ENCODE data around the gene CYP3A4. TPM values are rescaled to one million over a fixed set of nuclear protein-coding genes. Genes with fewer than 3 reads are reported as not detected.
A peak's percentile ranks its signal among the peaks of the same experiment; 100 is the strongest.
"Not testable (repeated sequence)": the region's sequence is repeated elsewhere in the genome, so short reads cannot be mapped to it uniquely, and the experiment has no call there.

The CYP3A4 gene
- total RNA-seq: 0.70 TPM
- long read RNA-seq: 0 reads

DNA sequence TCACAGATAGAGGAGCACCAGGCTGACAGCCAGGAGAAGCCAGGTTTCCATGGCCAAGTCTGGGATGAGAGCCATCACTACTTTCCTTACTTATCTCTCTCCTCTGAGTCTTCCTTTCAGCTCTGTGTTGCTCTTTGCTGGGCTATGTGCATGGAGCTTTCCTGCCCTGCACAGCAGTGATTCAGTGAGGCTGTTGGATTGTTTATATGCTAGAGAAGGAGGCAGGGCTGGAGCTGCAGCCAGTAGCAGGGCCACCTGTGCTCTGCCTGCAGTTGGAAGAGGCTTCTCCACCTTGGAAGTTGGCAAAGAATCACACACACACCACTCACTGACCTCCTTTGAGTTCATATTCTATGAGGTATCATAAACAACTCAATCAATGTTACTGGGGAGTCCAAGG, at the start of gene CYP3A4:
Gene CYP3A4, minus strand, starts transcription at position 178 of the 400 bp plus-strand sequence. Its CDS starts 103 bp downstream, at position 75.
- DNase-seq (no peak), ATAC-seq (ENCODE audit: poor library complexity) (no peak)
- intact Hi-C loops (cut with DNase I): no loop called here

DNA sequence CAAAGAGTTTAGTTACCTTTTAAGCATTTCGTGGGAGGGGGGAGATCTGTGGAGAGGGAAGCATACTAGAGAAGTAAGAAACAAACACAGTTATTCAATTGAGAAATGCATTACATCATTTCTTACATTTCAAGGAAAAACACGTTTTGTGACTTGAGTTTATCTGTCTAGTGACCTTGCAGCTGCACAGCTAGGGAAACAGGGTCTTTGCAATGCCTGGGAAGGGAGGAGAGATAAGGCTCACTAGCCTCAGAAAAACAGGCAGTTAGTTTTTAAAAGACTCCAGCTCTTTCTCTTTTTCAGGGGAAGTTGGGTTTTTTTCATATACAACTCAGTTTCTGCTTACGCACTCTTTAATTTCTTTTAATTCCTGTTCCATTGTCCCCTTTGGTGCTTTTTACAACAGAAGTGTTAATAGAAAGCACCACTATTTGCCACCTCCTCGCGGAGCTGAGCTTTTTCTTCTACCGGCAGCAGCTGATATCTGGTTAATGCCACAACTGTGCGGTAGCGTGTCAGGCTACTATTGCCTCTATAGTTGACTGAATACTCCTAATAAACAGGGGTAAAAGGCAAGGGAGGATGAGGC, 49.4 kb upstream of the CYP3A4 start:
- intact Hi-C loops (cut with DNase I): no loop called here
- DNase-seq (no peak), ATAC-seq (ENCODE audit: poor library complexity) (no peak)

DNA sequence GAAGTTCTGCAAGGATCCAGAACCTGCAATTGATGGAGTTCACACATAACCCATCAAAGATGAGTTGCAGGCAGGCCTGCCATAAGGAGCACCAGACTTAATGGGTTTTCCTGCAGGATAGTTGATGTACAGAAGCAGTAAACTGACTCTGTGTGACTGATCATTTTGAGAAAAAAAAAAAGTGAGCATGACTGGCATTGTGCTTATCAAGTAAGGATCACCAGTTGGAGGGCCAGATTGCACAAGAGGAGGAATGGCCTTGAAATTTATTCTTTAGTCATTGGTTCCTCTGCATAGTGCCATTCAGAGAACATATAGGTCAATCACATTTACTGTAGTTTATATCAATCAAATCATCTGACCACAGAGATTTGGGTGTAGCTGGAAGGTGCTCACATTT, 47.6 kb upstream of the CYP3A4 start:
- ATAC-seq (ENCODE audit: poor library complexity): no peak
- DNase-seq: no peak
- intact Hi-C loops (cut with DNase I): no loop called here

DNA sequence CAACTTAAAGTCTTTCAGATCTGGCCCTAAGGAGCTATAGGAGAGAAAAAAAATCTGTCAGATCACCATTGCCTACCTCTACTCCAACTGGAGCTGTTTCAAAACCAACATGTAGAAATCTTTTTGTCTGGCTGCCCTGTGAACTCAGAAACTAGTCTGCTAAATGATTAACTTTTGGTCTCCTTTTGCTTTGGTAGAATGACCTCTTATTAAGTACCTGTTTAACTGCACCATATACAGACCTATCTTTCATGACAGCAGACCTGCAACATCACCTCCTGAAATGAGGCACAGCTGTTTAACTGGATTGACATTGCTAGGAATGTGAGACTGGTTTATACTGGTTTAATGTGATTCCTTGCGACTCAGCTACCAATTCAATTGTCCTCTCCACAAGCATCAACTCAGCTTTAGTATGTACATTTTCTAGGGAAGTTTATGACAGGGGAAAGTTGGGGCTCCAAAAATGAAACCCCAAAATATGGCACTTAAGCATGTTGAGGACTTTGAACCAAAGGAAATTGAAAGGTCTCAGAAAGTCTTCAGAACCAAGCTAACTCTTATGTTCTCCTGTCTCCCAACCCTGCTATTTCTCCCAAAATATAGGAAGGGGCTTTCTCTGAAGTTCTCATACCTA, 45.7 kb upstream of the CYP3A4 start:
- DNase-seq: no peak
- intact Hi-C loops (cut with DNase I): no loop called here
- no peak for ATAC-seq (ENCODE audit: poor library complexity)

DNA sequence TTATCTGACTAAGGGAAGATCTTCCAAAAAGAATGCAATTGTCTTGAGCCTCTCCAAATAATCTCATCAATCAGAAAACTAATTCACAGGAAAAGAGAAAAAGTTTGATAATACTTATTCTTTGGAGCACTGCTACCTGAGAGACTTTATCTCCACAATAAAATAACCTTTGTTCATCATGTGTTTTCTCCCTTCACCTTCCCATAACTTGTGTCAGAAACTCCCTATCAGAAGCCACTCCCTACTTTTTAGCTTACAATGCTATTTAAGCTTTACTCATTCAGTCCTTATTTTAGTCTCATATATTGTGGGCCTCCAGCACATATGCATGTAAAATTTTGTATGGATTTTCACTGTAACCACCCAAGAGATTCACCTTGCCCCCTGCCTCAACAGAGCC, 44.8 kb upstream of the CYP3A4 start:
- DNase-seq (no peak), ATAC-seq (ENCODE audit: poor library complexity) (no peak)
- intact Hi-C loops (cut with DNase I): no loop called here

DNA sequence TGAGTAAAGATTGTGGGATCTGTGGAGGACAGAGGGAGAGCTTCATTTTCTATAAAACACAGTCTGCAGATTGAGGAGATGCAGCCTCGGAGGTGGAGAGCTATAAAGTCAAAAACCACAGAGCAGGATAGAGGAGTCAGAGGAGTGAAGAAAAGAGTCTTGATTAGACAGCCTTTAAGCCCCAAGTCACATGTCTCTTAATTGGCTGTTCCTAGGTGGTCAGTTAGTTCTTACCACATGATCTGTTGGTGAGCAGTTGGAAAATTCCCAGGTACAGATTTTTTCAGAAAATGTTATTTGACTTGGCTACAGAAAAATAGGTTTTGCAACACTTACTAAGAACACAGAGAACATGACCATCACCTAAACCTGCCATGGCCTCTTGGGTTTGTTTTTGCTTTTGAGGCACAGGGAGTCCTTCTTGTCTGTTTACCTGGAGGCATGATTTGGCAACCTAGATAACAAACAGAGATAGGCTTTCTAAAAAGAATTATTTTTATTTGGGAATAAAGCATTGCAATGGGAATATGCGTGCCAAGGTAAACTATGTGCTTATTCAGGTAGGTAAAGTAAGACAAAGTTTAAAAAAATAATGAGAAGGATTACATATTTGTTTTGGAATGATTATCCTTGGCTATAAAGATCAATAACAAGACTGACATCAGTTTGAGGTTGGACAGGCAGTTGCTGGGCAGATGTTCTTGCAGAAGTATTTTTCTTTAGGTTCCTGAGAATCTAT, 43.2 kb upstream of the CYP3A4 start:
- ATAC-seq (ENCODE audit: poor library complexity): no peak
- intact Hi-C loops (cut with DNase I): no loop called here
- no peak for DNase-seq

DNA sequence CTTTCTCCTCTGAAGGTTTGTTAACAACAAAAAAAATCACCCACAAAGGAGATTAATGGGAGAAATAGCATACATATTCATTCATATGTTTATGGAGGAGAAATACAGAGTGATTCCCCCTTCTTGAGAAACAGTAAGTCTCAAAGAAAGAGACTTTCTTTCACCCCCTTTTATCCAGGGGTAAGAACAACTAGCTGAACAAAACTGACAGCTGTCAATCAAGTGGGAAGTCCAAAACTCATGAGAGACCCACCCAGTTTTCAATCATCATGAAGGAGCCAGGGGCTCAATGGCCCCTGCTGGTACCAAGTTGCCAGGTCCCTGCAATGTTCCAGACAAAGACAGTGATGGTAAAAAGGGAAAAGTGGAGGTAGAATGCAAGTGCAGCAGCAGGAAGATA, 41.9 kb upstream of the CYP3A4 start:
- intact Hi-C loops (cut with DNase I): no loop called here
- DNase-seq (no peak), ATAC-seq (ENCODE audit: poor library complexity) (no peak)

DNA sequence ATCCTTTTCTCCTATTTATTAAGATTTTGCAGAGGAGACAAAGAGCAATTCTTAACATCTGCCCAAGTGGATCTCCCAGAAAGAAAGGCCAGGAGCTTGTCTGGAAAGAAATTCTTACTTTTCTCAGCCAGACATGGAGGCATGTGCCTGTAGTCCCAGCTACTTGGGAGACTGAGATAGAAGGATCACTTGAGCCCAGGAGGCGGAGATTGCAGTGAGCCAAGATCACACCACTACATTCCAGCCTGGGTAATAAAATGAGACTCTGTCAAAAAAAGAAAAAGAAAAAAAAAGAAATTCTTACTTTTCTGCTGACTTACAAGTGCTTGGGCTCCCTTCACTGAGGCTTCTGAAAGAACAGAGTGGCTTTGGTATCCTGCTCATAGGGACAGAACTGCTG, 41.5 kb upstream of the CYP3A4 start:
- intact Hi-C loops (cut with DNase I): no loop called here
- DNase-seq (no peak), ATAC-seq (ENCODE audit: poor library complexity) (no peak)

DNA sequence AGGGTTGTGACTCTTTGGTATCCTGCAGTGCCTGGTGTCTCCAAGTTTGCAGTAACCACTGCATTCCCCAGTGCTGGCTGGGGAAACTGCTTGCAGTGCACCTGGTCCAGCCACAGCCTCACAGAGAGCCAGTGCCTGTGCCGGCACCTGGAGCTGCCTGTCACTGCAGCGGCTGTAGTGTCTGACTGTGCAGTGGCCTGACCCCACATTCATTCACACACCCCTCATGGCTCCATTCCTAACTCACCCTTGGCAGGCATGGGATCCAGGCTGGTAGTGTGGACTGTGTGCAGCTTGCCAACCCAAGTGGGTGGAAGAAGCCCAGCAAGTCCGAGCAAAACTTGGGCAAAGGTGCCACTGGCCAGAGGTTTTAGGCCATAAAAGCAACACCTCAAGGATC, 40.1 kb upstream of the CYP3A4 start:
- DNase-seq: no peak
- intact Hi-C loops (cut with DNase I): no loop called here
- no peak for ATAC-seq (ENCODE audit: poor library complexity)

DNA sequence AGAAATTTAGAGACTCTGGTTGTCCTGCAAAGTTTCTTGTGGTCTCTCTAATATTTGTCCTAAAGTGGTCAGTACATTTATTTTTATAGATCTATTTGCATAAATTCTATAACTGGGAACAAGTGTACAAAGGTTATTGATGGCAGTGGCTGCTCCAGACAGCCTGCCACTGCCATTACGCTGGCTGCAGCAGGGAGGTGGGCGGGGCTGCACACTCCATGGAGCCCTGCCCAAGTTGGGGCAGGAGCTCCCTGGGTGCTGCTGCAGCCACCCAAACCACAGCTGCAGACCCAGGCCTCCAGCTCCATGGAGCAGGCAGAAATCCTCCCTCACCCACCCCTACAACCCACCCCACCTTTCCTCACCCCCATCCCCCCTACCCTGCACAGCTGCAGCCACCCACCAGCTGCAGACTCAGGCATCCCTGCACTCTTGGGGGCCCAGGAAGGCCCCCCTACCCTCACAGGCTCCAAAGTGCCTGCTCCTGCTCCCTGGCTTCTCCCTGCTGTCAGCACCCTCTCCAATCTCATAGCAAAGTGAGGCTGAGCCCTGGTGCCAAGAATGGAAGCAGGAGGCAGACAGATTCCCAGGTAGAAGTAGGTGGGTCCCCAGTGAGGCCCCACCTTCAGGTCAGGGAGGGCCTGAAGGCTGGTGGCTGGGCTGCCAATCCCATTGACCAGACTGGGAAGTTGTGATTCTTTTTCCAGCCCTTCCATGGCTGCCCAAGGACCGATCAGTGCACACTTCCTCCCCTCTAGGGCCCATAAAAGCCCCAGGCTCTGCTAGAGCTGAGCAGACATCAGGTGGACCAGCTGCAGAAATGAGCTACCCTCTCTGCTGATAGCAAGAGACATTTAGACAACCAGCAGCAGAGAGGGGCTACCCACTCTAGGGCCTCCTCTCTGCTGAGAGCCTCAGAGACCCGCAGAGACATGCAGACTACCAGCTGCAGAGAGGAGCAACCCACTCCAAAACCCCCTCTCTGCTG, 39.0 kb upstream of the CYP3A4 start:
- ATAC-seq (ENCODE audit: poor library complexity): peak; percentile 45
- intact Hi-C loops (cut with DNase I): no loop called here
- no peak for DNase-seq

DNA sequence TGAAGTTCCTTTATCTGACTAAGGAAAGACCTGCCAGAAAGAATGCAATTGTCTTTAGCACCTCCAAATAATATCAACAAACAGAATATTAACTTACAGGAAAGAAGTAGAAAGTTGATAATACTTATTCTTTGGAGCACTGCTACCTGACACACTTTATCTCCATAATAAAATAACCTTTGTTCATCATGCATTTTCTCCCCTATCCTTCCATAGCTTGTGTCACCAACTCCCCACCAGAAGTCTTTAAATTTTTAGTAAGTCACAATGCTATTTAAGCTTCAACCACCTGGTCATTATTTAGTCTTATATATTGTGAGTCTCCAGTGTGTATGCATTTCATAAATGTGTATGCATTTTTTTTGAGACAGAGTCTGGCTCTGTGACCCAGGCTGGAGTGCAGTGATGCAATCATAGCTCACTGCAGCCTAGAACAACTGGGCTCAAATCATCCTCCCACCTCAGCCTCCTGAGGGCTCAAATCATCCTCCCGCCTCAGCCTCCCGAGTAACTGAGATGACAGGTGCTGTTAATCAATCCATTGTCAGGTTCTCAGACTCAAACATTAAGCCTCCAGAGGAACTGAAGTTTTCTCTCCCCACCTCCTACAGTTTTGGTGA, 36.5 kb upstream of the CYP3A4 start:
- intact Hi-C loops (cut with DNase I): no loop called here
- ATAC-seq (ENCODE audit: poor library complexity): no peak
- DNase-seq: no peak

DNA sequence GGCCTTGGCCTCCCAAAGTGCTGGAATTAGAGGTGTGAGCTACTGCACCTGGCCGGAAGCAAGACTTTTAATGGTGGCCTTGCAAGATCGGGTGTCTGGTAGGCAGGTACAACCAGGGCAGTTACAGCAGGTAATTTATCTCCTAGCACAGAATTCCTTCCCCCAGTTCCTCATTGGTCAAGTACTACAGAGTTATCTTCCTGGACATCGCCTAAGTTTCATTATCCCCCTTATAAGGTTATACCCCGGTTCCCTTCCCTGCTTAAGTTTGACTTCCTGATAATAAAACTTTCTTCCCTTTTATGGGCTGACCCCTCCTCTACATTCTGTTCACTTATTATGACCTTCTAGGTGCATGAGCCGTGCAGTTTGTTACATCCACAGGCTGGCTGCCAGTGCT, 24.8 kb upstream of the CYP3A4 start:
- DNase-seq (no peak), ATAC-seq (ENCODE audit: poor library complexity) (no peak)
- intact Hi-C loops (cut with DNase I): no loop called here

DNA sequence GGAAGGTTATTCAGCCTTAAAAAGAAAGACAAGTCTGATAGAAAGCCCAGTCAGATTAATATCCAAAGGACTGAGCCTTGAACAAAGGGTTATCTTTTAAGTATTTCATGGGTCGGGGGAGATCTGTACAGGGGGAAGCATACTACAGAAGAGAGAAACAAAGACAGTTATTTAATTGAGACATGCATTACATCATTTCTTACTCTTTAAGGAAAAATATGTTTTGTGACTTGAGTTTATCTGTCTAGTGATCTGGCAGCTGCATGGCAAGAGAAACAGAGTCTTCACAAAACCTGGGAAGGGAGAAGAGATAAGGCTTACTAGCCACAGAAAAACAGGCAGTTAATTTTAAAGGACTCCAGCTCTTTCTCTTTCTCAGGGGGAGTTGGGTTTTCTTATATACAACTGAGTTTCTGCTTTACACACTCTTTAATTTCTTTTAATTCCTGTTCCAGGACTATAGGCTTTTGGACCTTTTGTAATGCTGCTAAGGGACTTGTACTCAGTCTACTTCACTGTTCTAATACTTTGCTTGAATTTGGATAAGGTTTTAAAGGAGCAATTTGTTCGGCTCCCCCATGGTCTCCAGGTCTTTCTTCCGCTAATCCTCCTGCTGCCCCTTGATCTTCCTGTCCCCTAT, 23.0 kb upstream of the CYP3A4 start:
- no peak for DNase-seq
- intact Hi-C loops (cut with DNase I): no loop called here
- ATAC-seq (ENCODE audit: poor library complexity): no peak

DNA sequence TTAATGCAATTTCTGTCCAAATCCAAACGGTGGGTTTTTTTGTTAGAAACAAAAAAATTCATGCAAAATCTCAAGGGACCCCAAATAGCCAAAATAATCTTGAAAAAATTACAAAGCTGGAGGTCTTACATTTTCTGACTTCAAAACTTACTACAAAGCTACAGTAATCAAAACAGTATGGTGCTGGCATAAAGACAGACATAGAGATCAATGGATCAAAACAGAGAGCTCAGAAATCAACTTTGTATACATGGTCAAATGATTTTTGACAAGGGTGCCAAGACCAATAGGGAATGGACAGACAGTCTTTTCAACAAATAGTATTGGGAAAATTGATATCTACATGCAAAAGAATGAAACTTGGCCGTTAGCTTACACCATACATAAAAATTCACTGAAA, 21.7 kb upstream of the CYP3A4 start:
- no peak for ATAC-seq (ENCODE audit: poor library complexity)
- intact Hi-C loops (cut with DNase I): no loop called here
- DNase-seq: no peak

DNA sequence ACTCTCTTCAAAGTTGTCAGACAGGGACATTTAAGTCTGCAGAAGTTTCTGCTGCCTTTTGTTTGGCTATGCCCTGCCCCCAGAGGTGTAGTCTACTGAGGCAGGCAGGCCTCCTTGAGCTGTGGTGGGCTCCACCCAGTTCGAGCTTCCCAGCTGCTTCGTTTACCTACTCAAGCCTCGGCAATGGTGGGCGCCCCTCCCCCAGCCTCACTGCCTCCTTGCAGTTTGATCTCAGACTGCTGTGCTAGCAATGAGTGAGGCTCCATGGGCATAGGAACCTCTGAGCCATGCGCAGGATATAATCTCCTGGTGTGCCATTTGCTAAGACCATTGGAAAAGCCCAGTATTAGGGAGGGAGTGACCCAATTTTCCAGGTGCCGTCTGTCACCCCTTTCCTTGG, 19.1 kb upstream of the CYP3A4 start:
- DNase-seq; ATAC-seq (ENCODE audit: poor library complexity); intact Hi-C loops (cut with DNase I): not testable (repeated sequence)

DNA sequence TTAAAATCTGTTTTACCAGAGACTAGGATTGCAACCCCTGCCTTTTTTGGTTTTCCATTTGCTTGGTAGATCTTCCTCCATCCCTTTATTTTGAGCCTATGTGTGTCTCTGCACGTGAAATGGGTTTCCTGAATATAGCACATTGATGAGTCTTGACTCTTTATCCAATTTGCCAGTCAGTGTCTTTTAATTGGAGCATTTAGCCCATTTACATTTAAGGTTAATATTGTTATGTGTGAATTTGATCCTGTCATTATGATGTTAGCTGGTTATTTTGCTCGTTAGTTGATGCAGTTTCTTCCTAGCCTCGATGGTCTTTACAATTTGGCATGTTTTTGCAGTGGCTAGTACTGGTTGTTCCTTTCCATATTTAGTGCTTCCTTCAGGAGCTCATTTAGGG, 17.4 kb upstream of the CYP3A4 start:
- intact Hi-C loops (cut with DNase I); DNase-seq: not testable (repeated sequence)

DNA sequence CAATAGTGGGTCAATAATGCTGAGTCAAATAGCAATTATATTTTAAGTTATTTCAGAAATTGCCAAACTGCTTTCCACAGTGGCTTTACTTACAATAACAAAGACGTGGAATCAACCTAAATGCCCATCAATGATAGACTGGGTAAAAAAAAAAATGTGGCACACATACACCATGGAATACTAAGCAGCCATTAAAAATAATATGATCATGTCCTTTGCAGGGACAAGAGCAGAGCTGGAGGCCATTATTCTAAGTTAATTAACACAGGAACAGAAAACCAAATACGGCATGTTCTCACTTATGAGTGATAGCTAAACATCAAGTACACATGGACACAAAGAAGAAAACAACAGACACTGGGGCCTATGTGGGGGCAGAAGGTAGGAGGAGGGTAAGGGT, 15.0 kb upstream of the CYP3A4 start:
- ATAC-seq (ENCODE audit: poor library complexity) (no peak), DNase-seq (no peak)
- intact Hi-C loops (cut with DNase I): no loop called here

More for the DNA sequence above, 17.4 kb upstream of the CYP3A4 start:
- ATAC-seq (ENCODE audit: poor library complexity): not testable (repeated sequence)

DNA sequence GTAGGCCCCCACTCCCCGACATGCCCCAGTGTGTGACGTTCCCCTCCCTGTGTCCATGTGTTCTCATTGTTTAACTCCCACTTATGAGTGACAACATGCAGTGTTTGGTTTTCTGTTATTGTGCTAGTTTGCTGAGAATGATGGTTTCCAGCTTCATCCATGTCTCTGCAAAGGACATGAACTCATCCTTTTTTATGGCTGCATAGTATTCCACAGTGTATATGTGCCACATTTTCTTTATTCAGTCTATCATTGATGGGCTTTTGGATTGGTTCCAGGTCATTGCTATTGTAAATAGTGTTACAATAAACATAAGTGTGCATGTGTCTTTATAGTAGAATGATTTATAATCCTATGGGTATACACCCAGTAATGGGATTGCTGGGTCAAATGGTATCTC, 11.9 kb upstream of the CYP3A4 start:
- ATAC-seq (ENCODE audit: poor library complexity); DNase-seq; intact Hi-C loops (cut with DNase I): not testable (repeated sequence)
